Gastroesophageal sphincter (tissue), 2 donors: ENCODE data around the gene LRRIQ1.
A peak's percentile ranks its signal among the peaks of the same experiment; 100 is the strongest.

Source experiments
- POLR2A ChIP-seq, 2 donors: fragments of 450-650 bp; IDR thresholded peaks; one replicate each; pipeline ENCODE4 v1.6.1; 2017; ENCODE audit warnings: antibody characterized with exemption in 2 of 2, mild to moderate bottlenecking in 2 of 2, moderate library complexity in 1 of 2
- POLR2AphosphoS5 ChIP-seq: sonication (generic); formaldehyde crosslinking; IDR thresholded peaks from one replicate; pipeline ENCODE4 v1.6.1; 2017; ENCODE audit warnings: antibody characterized with exemption

DNA sequence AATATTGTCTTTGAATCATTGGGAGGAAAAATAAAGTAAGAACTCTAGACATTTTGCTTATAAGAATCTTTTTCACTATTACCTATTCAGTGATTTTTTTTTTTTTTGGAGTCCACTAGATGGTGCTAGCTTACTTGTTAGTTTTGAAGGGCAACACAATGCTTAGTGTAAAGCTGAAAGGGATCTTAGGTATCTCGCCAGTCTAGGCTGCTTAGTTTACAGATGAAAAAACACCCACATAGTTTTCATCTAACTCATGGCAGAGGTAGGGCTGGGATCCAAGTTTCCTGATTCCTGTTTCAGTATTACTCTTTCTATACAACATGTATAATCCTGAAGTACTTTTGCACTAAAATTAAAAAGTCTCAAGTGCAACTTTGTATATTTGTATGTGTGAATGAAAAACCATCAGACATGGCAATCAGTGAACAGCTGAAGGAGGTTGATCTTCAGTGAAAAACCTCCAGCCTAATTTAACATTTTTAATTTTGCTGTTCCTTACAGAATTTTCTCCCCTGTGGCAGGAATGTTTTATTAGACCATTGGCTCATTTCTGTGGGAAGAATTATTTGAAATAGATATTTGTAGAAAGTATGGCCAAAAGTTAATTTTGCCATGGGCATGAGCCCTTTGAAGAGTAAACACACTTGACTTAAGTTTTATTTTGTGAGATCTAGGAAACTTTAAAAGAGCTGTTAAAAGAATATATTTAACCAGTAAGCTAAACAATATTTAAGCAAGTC, 40.7 kb downstream of the LRRIQ1 start:
- TF ChIP-seq POLR2A (IDR thresholded peaks at IDR 0.05) = no peak
- TF ChIP-seq POLR2AphosphoS5 = peak; percentile 6
